C4-2B (cell line): ENCODE results near the gene PKHD1.

Experiments used
- H3K27ac ChIP-seq: fragments of 450-650 bp; 2 replicates; pipeline ENCODE4 v1.5.1; 2017
- ZFX ChIP-seq: fragments of 450-650 bp; IDR thresholded peaks from 2 replicates; pipeline ENCODE4 v1.6.1; 2017
- TF ChIP-seq, protein P1 (sequence below): fragments of 450-650 bp; conservative IDR thresholded peaks from 2 replicates; pipeline ENCODE4 v1.5.1; 2017; ENCODE audit warnings: mild to moderate bottlenecking

Gene PKHD1

DNA sequence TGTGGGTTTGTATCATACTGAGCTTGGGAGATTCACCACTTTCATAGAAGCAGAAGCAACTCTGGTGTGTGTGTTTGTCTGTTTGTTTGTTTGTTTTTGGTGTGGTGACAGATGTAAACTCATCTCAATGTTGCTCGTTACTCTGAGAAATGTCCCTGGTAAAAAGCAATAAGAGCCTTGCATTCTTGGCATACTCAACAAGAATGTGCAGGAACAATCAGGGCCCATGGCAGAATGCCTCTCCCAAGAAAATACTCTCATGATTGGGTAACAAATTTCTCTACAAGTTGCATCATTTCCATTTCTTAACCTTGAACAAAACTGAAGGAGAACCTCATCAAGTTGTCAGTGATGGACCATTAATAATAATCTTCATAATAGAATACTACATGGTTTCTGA lies 43.0 kb upstream of the PKHD1 start:
- TF ChIP-seq, protein P1, sequence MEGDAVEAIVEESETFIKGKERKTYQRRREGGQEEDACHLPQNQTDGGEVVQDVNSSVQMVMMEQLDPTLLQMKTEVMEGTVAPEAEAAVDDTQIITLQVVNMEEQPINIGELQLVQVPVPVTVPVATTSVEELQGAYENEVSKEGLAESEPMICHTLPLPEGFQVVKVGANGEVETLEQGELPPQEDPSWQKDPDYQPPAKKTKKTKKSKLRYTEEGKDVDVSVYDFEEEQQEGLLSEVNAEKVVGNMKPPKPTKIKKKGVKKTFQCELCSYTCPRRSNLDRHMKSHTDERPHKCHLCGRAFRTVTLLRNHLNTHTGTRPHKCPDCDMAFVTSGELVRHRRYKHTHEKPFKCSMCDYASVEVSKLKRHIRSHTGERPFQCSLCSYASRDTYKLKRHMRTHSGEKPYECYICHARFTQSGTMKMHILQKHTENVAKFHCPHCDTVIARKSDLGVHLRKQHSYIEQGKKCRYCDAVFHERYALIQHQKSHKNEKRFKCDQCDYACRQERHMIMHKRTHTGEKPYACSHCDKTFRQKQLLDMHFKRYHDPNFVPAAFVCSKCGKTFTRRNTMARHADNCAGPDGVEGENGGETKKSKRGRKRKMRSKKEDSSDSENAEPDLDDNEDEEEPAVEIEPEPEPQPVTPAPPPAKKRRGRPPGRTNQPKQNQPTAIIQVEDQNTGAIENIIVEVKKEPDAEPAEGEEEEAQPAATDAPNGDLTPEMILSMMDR = no peak
- TF ChIP-seq ZFX = no peak
- no peak overlapping the region for H3K27ac ChIP-seq

GRCh38 chr6:52127957-52128356 lies 40.5 kb upstream of the PKHD1 start:
- TF ChIP-seq, protein P1 = no peak
- TF ChIP-seq ZFX = no peak
- H3K27ac ChIP-seq = no peak overlapping the region

GRCh38 chr6:52126231-52126630 lies 38.8 kb upstream of the PKHD1 start:
- TF ChIP-seq, protein P1 = no peak
- no peak for TF ChIP-seq ZFX
- H3K27ac ChIP-seq = no peak overlapping the region

GRCh38 chr6:52125572-52125971 lies 38.2 kb upstream of the PKHD1 start:
- no peak overlapping the region for H3K27ac ChIP-seq
- TF ChIP-seq, protein P1 = no peak
- no peak for TF ChIP-seq ZFX

GRCh38 chr6:52125139-52125538 lies 37.7 kb upstream of the PKHD1 start:
- H3K27ac ChIP-seq = no peak overlapping the region
- TF ChIP-seq, protein P1 = no peak
- TF ChIP-seq ZFX = no peak

- TF ChIP-seq, protein P1 = no peak
- TF ChIP-seq ZFX = no peak
- no peak overlapping the region for H3K27ac ChIP-seq
These were observed 37.0 kb upstream of the PKHD1 start for GRCh38 chr6:52124126-52125121.

GRCh38 chr6:52123251-52123650 lies 35.8 kb upstream of the PKHD1 start:
- TF ChIP-seq ZFX = no peak
- TF ChIP-seq, protein P1 = no peak
- no peak overlapping the region for H3K27ac ChIP-seq
